ENCODE results near the gene HAS3.

Gene HAS3

GRCh38 chr16:69073181-69073702 lies 32.2 kb upstream of the HAS3 start:
- Histone ChIP-seq H3K27me3 (ENCODE audit: insufficient read depth, low read length, poor library complexity) (no peaks in the 10 kb centered on the region), H3K4me2 (ENCODE audit: insufficient read depth, low read length) (peak overlapping the region; percentile 57), H3K4me3 (ENCODE audit: low read depth in 1 of 2, low read length in 2 of 2) (no peak overlapping the region), H3K9ac (ENCODE audit: low read depth, low read length) (no peak overlapping the region), H3K9me3 (ENCODE audit: insufficient read depth, low read length, severe bottlenecking) (no peaks in the 10 kb centered on the region), H3K79me2 (ENCODE audit: insufficient read depth, low read length) (no peaks in the 10 kb centered on the region), H3K27ac (ENCODE audit: low read length) (0 out of 2 replicates have a peak overlapping the region, but pooled peaks have one; percentile 30), H4K20me1 (ENCODE audit: insufficient read depth, low read length) (0 out of 2 replicates have a peak, but pooled peaks cover 4% of the 10 kb centered on the region), H3K4me1 (ENCODE audit: insufficient read depth, low read length) (peaks cover 31% of the 10 kb centered on the region), H3K36me3 (ENCODE audit: insufficient read depth, low read length) (no peaks in the 10 kb centered on the region), H2AFZ (ENCODE audit: low read depth, low read length) (no peak overlapping the region)
- ATAC-seq (ENCODE audit: insufficient read depth, low read depth): no peak
- TF ChIP-seq CTCF (IDR thresholded peaks at IDR 0.05; ENCODE audit: borderline replicate concordance, extremely low read depth, low read length, poor library complexity, severe bottlenecking) (no peak), EZH2 (IDR thresholded peaks at IDR 0.05; ENCODE audit: borderline replicate concordance, low read depth, low read length, severe bottlenecking) (no peak)
- DNase-seq: no peak

- TF ChIP-seq CTCF (IDR thresholded peaks at IDR 0.05; ENCODE audit: borderline replicate concordance, extremely low read depth, low read length, poor library complexity, severe bottlenecking) (no peak), EZH2 (IDR thresholded peaks at IDR 0.05; ENCODE audit: borderline replicate concordance, low read depth, low read length, severe bottlenecking) (no peak)
- no peak overlapping the region for H3K27ac ChIP-seq (ENCODE audit: low read length)
- no peak overlapping the region for H3K9ac ChIP-seq (ENCODE audit: low read depth, low read length)
- H3K4me2 ChIP-seq (ENCODE audit: insufficient read depth, low read length): no peak overlapping the region
- no peak overlapping the region for H2AFZ ChIP-seq (ENCODE audit: low read depth, low read length)
- H3K27me3 ChIP-seq (ENCODE audit: insufficient read depth, low read length, poor library complexity): no peaks in the 10 kb centered on the region
- peaks cover 14% of the 10 kb centered on the region for H3K4me1 ChIP-seq (ENCODE audit: insufficient read depth, low read length)
- H3K9me3 ChIP-seq (ENCODE audit: insufficient read depth, low read length, severe bottlenecking): no peaks in the 10 kb centered on the region
- H3K79me2 ChIP-seq (ENCODE audit: insufficient read depth, low read length): no peaks in the 10 kb centered on the region
- ATAC-seq (ENCODE audit: insufficient read depth, low read depth) (no peak), DNase-seq (no peak)
- no peak overlapping the region for H3K4me3 ChIP-seq (ENCODE audit: low read depth in 1 of 2, low read length in 2 of 2)
- H3K36me3 ChIP-seq (ENCODE audit: insufficient read depth, low read length): no peaks in the 10 kb centered on the region
- H4K20me1 ChIP-seq (ENCODE audit: insufficient read depth, low read length): 0 out of 2 replicates have a peak, but pooled peaks cover 4% of the 10 kb centered on the region
Observed at GRCh38 chr16:69077251-69077650, 28.2 kb upstream of the HAS3 start.

GRCh38 chr16:69078073-69078472 lies 27.4 kb upstream of the HAS3 start:
- no peak overlapping the region for H3K4me3 ChIP-seq (ENCODE audit: low read depth in 1 of 2, low read length in 2 of 2)
- no peak overlapping the region for H3K4me2 ChIP-seq (ENCODE audit: insufficient read depth, low read length)
- peaks cover 6% of the 10 kb centered on the region for H3K4me1 ChIP-seq (ENCODE audit: insufficient read depth, low read length)
- H2AFZ ChIP-seq (ENCODE audit: low read depth, low read length): no peak overlapping the region
- no peaks in the 10 kb centered on the region for H4K20me1 ChIP-seq (ENCODE audit: insufficient read depth, low read length)
- H3K27me3 ChIP-seq (ENCODE audit: insufficient read depth, low read length, poor library complexity): no peaks in the 10 kb centered on the region
- TF ChIP-seq EZH2 (IDR thresholded peaks at IDR 0.05; ENCODE audit: borderline replicate concordance, low read depth, low read length, severe bottlenecking) (no peak), CTCF (IDR thresholded peaks at IDR 0.05; ENCODE audit: borderline replicate concordance, extremely low read depth, low read length, poor library complexity, severe bottlenecking) (no peak)
- H3K36me3 ChIP-seq (ENCODE audit: insufficient read depth, low read length): no peaks in the 10 kb centered on the region
- DNase-seq (no peak), ATAC-seq (ENCODE audit: insufficient read depth, low read depth) (no peak)
- H3K79me2 ChIP-seq (ENCODE audit: insufficient read depth, low read length): no peaks in the 10 kb centered on the region
- H3K9ac ChIP-seq (ENCODE audit: low read depth, low read length): no peak overlapping the region
- H3K27ac ChIP-seq (ENCODE audit: low read length): no peak overlapping the region
- H3K9me3 ChIP-seq (ENCODE audit: insufficient read depth, low read length, severe bottlenecking): no peaks in the 10 kb centered on the region

All from DND-41 (cell line).